ENCODE data around the gene ST6GALNAC6. TPM values are rescaled to one million over a fixed set of nuclear protein-coding genes. Genes with fewer than 3 reads are reported as not detected.
A peak's percentile ranks its signal among the peaks of the same experiment; 100 is the strongest.

The ST6GALNAC6 gene
- total and polyA plus RNA-seq, 10 of the 15 experiments (the other 5 are each of a cell fraction or from before 2014, with no cell fraction given): 0.40 to 27.0 (median 16.8) TPM

DNA sequence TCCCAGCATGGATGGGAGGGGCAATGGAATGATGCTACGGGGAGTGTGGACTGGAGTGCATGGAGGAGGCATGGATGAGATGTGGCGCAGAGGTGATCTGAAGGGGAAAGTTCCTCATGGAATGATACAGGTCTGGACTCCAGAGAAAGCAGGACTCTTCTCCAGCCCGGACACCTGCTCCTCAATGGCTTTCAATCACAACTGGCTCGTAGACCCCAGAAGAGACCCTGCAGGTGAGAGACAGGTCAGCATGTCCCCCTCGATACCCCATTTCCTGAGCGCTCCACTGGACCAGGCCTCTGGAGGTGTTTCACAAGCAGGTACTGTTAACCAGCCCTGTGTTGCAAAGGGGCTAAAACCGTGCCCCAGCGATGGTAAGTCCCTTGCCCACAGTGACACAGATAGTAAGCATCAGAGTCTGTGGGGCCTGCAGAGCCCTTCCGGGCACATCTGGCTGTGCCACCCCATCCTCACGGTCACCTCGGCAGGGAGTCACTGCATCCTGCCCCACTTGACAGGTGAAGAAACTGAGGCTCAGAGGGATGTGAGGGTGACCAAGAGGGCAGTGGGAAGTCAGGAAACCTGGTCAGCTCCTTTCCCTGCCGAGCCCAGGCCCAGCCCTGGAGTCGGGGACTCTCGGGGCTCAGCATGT is 43.7 kb upstream of the ST6GALNAC6 start:
- peaks cover 0 to 11% of the 10 kb centered on the region in 2 experiments; a peak in 3 of 4 replicates for H3K36me3 ChIP-seq (ENCODE audit: control insufficient read depth in 2 of 2, insufficient read depth in 2 of 2, low read length in 1 of 2)
- TF ChIP-seq RAD51 (IDR thresholded peaks at IDR 0.05): no peak
- no peak for TF ChIP-seq RCOR1 (conservative IDR thresholded peaks at IDR 0.05; ENCODE audit: low read depth, low read length)
- TF ChIP-seq SUZ12 (IDR thresholded peaks at IDR 0.05; ENCODE audit: unreplicated experiment): no peak
- TF ChIP-seq KDM1A (IDR thresholded peaks at IDR 0.05; ENCODE audit: borderline replicate concordance): no peak
- TF ChIP-seq RAD21 (IDR thresholded peaks at IDR 0.05; ENCODE audit: insufficient read depth, low read depth, low read length): no peak
- peak; percentile 81; the same call in 1 of the 2 replicates for TF ChIP-seq HDGF (IDR thresholded peaks at IDR 0.05)
- TF ChIP-seq, protein P1, sequence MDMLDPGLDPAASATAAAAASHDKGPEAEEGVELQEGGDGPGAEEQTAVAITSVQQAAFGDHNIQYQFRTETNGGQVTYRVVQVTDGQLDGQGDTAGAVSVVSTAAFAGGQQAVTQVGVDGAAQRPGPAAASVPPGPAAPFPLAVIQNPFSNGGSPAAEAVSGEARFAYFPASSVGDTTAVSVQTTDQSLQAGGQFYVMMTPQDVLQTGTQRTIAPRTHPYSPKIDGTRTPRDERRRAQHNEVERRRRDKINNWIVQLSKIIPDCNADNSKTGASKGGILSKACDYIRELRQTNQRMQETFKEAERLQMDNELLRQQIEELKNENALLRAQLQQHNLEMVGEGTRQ (IDR thresholded peaks at IDR 0.05; ENCODE audit: borderline replicate concordance, low read depth, low read length): no peak
- no peak for TF ChIP-seq ZSCAN29 (IDR thresholded peaks at IDR 0.05)
- no peak for TF ChIP-seq ZNF217 (IDR thresholded peaks at IDR 0.05)
- TF ChIP-seq ZNF274 (IDR thresholded peaks at IDR 0.05; ENCODE audit: insufficient read depth, insufficient read length): no peak
- no peak for TF ChIP-seq JUNB (IDR thresholded peaks at IDR 0.05)
- no peak for TF ChIP-seq ATF7 (IDR thresholded peaks at IDR 0.05; ENCODE audit: low read depth)
- TF ChIP-seq GATAD2B (conservative IDR thresholded peaks at IDR 0.05; ENCODE audit: low read depth): 0 out of 2 replicates have a peak, but pooled peaks have one; percentile 55
- TF ChIP-seq MEF2B (IDR thresholded peaks at IDR 0.05; ENCODE audit: partially characterized antibody, poor library complexity, severe bottlenecking): peak; percentile 42
- TF ChIP-seq, protein P2, sequence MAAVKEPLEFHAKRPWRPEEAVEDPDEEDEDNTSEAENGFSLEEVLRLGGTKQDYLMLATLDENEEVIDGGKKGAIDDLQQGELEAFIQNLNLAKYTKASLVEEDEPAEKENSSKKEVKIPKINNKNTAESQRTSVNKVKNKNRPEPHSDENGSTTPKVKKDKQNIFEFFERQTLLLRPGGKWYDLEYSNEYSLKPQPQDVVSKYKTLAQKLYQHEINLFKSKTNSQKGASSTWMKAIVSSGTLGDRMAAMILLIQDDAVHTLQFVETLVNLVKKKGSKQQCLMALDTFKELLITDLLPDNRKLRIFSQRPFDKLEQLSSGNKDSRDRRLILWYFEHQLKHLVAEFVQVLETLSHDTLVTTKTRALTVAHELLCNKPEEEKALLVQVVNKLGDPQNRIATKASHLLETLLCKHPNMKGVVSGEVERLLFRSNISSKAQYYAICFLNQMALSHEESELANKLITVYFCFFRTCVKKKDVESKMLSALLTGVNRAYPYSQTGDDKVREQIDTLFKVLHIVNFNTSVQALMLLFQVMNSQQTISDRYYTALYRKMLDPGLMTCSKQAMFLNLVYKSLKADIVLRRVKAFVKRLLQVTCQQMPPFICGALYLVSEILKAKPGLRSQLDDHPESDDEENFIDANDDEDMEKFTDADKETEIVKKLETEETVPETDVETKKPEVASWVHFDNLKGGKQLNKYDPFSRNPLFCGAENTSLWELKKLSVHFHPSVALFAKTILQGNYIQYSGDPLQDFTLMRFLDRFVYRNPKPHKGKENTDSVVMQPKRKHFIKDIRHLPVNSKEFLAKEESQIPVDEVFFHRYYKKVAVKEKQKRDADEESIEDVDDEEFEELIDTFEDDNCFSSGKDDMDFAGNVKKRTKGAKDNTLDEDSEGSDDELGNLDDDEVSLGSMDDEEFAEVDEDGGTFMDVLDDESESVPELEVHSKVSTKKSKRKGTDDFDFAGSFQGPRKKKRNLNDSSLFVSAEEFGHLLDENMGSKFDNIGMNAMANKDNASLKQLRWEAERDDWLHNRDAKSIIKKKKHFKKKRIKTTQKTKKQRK (IDR thresholded peaks at IDR 0.05; ENCODE audit: low read depth, low read length): no peak
- TF ChIP-seq, protein P3, sequence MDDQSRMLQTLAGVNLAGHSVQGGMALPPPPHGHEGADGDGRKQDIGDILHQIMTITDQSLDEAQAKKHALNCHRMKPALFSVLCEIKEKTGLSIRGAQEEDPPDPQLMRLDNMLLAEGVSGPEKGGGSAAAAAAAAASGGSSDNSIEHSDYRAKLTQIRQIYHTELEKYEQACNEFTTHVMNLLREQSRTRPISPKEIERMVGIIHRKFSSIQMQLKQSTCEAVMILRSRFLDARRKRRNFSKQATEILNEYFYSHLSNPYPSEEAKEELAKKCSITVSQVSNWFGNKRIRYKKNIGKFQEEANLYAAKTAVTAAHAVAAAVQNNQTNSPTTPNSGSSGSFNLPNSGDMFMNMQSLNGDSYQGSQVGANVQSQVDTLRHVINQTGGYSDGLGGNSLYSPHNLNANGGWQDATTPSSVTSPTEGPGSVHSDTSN (IDR thresholded peaks at IDR 0.05; ENCODE audit: insufficient replicate concordance, low read depth, low read length): no peak
- no peak for TF ChIP-seq MTA2 (IDR thresholded peaks at IDR 0.05; ENCODE audit: low read depth)
- no peak for TF ChIP-seq TCF12 (IDR thresholded peaks at IDR 0.05; ENCODE audit: low read depth, low read length)
- TF ChIP-seq NR2C2 (IDR thresholded peaks at IDR 0.05; ENCODE audit: borderline replicate concordance, control insufficient read depth, insufficient read length, low read depth): no peak

More for the DNA sequence above, 43.7 kb upstream of the ST6GALNAC6 start:
- Histone ChIP-seq H2AFZ (ENCODE audit: control insufficient read depth, low read depth, low read length) (no peak overlapping the region), H3K9me3 (replicated peaks; ENCODE audit: control insufficient read depth, insufficient read depth, low read length) (no peaks in the 10 kb centered on the region), H3K4me1 (ENCODE audit: control insufficient read depth, insufficient read depth, low read length) (peaks cover 9% of the 10 kb centered on the region), H3K79me2 (ENCODE audit: control insufficient read depth, insufficient read depth, low read length) (no peaks in the 10 kb centered on the region), H3K9ac (ENCODE audit: control insufficient read depth, insufficient read depth, low read length) (no peak overlapping the region), H3K27me3 (replicated peaks in 1 of 2; ENCODE audit: control insufficient read depth in 2 of 2, insufficient read depth in 2 of 2, low read length in 1 of 2) (no peaks in the 10 kb centered on the region), H3K27ac (ENCODE audit: control insufficient read depth, insufficient read depth) (no peak overlapping the region), H3K4me2 (ENCODE audit: control insufficient read depth, insufficient read depth) (no peak overlapping the region), H3K4me3 (no peak overlapping the region), H4K20me1 (ENCODE audit: control insufficient read depth, insufficient read depth) (no peaks in the 10 kb centered on the region)
- no TSS peak for BruUV-seq (replicated peaks)
- no peak for FAIRE-seq
- in situ Hi-C loops (cut with MboI): no loop called here
- intact Hi-C loops (cut with micrococcal nuclease; ENCODE audit: unreplicated experiment): loop anchor here (1.0 kb wide), 2 partner anchors 92 to 174 kb away; no protein-coding TSS in a partner anchor
- peak; percentile 10; the same call in 2 of the 3 replicates for ATAC-seq
- 65% methylated on average over 14 of the region's 14 CpGs for WGBS (ENCODE audit: insufficient coverage, insufficient replicate concordance, low lambda C conversion rate, missing lambda C conversion rate)
- CTCF ChIA-PET: interaction anchor here (0.7 to 7.7 kb wide), 46 partner anchors 9 to 243 kb away, joined by 3 to 261 read pairs (median 4); partner anchors contain the start of genes EEIG1, NAIF1, PIP5KL1 and SLC25A25
- RAD21 ChIA-PET (ENCODE audit: unreplicated experiment): interaction anchor here (0.7 to 5.0 kb wide), 10 partner anchors 13 to 208 kb away, joined by 3 to 83 read pairs (median 5); partner anchors contain the start of genes EEIG1, PIP5KL1 and TOR2A
- no peak for DNase-seq (ENCODE audit: low read depth, low spot score)
- SMC1A ChIA-PET (ENCODE audit: uncharacterized antibody, unreplicated experiment): interaction anchor here (0.6 to 7.2 kb wide), 13 partner anchors 9 to 182 kb away, joined by 3 to 84 read pairs (median 4); no protein-coding TSS in a partner anchor
- POLR2A ChIA-PET: interaction anchor here (1.0 kb wide), 2 partner anchors 10 to 36 kb away, joined by 3 to 4 read pairs; no protein-coding TSS in a partner anchor

All from GM12878 (cell line).